Non-pigmented ciliary epithelial cell (primary cell): ENCODE measurements around the gene NRDC.
"Not testable (repeated sequence)": the region's sequence is repeated elsewhere in the genome, so short reads cannot be mapped to it uniquely, and the experiment has no call there.

Experiments
- DNase-seq: peaks from one replicate; pipeline ENCODE4 v3.0.0-alpha.2; 2010; ENCODE audit warnings: low read depth

The NRDC gene

DNA sequence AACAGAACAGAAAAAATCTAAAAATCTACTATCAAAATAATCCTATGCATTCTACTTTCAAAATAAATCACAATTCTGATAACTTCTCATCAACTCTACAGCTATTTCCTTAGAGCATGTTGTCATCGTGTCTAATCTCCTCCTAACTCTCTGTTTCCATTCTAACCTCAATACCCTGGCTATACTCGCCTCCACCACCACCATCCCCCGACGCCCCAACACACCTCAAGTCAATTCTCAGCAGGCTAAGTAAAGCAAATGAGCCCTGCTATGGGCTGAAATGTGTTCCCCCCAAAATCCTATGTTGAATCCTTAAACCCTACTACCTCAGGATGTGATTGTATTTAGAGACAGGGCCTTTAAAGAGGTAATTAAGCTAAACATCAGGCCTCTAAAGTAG is 34.6 kb downstream of the NRDC start:
- DNase-seq = no peak

DNA sequence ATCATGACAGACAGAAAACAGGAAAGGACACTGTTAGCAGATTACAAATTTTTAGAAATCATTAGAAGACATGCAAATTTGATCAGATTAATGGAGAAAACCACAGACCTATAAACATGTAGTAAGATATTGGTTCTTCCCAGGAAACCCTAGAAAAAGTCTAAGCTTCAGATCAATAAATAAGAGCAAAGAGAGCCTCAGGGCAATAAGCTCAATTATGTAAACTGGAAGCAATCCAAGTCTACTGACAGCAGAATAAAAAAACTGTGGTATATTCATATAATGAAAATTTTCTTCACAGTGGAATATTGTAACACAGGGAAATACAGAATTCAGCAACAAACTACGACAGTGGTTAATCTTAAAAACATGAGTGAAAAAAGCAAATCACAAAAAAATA is 36.3 kb downstream of the NRDC start:
- no peak for DNase-seq

DNA sequence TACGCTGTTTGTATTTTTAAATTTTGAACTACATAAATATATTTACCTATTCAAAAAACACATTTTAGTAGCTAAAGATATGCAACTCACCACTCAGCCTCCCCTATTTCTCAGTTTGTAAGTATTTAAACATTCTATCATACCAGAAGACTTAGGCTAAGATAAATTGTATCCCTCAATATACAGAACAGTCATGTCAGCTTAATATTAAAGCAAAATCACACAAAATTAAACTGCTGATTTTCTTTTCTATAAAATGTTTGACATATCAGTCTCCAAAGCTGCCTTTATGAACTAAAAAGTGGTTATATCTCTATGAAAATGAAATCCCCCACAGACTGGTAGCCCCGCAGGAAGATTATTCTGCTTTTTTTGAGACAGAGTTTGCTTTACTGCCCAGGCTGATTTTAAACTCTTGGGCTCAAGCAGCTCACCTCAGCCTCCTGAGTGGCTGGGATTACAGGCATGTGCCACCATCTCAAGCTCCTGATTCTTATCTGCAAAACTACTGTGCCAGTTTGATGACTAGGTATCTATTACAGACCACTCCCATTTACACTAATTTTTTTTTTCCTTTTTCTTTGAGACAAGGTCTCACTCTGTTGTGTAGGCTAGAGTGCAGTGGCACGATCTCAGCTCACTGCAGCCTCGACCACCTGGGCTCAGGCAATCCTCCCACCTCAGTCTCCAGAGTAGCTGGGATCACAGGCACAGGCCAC is 37.6 kb downstream of the NRDC start:
- DNase-seq = no peak

DNA sequence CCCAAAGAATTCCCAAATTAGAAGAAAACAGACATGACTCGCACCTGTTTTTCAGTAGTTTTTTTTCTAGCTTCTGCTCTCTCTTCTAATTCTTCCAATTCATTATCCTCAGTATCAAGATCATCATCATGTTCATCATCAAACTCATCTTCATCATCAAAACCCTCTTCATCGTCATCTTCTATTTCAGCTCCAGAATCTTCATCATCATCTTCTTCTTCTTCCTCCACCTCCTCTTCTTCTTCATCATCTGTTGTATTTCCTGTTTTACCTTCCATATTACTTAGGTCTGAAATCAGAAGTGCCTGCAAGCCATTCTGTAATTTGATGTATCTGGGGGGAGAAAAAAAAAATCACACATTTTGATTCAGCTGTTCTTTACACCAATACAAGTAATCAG is 38.3 kb downstream of the NRDC start:
- no peak for DNase-seq

DNA sequence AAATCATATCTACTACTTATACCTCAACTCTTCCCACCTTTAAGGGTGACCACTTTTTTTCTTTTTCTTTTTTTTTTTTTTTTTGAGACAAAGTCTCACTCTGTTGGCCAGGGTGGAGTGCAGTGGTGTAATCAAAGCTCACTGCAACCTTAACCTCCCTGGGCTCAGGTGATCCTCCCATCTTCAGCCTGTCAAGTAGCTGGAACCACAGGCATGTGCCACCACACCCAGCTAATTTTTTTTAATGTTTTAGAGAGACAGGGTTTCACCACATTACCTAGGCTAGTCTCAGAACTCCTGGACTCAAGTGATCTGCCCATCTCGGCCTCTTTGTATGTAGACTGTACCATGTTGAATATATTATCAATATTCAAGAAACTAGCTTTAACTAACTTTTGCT is 39.4 kb downstream of the NRDC start:
- no peak for DNase-seq

DNA sequence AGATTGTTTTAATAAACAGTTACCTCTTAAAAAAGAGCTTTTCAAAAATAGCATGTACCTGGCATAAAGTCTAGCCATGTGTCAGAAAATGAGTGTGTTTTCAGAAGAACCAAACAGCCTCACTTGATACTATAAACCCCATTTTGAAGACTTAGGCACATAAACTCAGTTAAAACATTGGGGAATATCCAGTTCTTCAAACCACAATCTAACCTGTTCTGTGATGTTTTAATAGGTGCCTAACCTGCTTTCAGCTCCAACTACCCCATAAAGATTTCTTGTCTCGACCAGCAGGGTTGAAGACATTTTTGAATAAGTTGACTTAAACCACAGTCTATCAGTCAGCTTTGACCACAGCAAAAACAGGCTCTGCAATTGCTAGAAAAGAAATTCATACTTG is 41.3 kb downstream of the NRDC start:
- DNase-seq = no peak

DNA sequence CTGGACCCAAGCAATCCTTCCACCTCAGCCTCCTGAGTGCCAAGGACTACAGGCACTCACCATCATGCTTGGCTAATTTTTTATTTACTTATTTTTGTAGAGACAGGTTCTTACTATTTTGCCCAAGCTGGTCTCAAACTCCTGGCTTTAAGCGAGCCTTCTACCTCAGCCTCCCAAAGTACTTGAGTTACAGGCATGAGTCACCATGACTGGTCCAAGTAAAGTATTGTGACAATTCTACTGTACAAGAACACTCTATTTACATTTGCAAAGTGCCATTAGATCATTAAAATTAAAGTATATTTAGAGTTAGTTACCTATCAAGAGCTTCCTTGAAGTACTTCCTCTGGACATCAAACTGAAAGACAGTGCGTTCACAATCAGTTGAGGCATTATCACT is 44.8 kb downstream of the NRDC start:
- DNase-seq = no peak

DNA sequence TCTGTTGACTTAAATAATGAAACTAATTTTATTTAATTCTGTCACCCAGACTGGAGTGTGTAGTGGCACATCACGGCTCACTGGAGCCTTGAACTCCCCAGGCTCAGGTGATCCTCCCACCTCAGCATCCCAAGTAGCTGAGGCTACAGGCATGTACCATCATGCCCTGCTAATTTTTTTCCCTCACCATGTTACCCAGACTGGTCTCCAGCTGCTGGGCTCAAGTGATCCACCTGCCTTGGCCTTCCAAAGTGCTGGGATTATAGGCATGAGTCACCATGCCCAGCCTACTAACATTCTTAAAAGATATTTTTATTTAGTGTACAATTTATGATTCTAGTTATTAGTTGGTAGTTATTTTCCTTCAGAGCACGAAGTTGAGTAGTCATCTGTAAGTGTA is 49.5 kb downstream of the NRDC start:
- DNase-seq = no peak

DNA sequence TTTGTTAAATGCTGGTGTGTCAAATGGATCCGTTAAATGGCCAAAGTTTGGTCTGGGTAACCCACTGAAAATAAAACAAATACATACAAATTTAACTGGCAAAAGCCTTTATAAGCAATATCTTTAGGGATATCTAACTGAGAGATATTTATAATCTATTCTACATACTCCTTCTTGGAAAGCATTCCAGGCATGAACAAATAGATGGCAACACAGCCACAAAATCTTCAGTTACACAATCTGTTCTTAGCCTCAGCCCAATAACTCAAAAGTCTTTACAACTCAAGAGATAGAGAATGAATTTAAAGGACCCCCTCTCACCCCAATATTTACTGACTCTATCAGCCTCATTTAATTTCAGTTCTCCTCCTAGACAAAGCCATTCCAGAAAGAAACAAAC is 58.7 kb downstream of the NRDC start:
- DNase-seq = no peak

DNA sequence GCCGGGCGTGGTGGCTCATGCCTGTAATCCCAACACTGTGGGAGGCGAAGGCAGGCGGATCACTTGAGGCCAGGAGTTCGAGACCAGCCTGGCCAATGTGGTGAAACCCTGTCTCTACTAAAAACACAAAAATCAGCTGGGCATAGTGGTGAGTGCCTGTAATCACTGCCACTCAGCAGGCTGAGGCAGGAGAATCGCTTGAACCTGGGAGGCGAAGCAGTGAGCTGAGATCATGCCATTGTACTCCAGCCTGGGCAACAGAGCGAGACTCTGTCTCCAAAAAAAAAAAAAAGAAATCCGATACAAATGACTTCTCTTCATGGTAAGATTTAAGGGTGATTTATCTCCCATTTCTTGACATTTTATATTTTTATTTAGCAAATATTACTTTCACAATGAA is 59.5 kb downstream of the NRDC start:
- DNase-seq = not testable (repeated sequence)

DNA sequence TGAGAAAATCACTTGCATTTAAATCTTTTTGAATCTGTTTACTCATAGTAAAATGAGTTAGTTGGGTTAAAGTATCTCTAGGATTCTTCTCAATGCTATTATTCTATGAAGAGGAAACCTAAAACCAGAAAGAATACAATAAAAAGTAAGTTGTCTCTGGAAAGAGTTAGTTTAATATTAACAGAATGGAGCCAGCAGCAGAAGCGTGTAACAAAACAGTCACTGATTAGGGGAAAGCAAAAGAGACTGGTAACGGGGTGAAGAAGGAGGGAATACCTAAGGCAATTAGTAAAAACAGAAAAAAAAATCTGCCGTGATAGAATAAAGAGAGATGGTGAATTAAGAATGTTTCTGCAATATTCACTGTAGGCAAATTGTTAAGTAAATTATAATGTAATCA is 60.0 kb downstream of the NRDC start:
- no peak for DNase-seq

DNA sequence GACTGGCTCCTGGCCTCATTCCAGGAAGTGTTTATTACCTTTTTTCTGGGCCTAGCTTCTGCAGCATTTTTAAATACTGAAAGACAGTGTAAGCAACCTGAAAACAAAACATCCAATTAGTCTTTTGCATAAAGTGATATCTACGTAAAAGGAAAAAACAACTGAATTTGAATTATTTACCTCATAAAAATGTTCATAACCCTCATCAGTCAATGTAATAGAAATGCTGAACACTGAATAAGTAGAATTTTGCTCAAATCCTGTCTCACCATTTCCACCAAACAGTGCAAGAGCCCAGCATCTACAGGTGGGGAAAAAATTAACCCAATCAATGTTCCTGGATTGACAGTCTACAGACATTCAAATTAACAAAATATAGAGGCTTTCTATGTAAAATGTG is 64.0 kb downstream of the NRDC start:
- no peak for DNase-seq

DNA sequence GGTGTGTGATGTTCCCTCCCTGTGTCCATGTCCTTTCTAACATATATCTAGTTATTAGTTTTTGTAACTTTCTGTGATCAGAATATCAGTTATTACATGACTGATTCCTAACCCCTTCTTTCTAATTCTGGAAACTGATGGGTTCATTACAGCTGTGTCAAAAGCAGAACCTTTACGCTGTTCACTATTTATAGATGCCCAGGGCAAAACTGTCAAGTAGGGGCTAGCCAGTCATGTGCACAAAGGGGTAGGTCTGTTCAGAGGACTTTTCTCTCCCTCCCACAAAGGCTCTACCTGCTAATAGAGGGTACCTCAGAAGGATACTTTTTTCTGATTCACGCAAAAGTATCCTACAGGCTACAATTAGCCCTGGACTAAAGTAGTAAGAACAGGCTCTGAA is 79.2 kb downstream of the NRDC start:
- no peak for DNase-seq

DNA sequence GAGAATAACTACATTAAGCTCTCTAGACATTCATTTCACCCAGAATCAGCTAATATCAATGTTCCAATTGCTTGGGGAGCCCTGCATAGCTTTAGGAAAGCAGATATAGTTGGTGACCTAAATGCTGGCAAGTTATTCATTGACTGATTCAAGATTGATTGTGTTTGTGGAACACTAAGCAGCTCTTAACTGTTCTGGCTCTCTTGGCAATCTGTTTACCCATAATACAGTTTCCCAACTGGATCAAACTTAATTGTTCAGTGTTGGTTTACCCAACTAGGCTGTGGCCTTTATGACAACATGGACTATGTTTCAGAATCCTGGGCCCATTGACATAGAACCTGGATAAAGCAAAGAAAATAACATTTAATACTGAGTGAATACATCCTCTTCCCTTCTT is 83.7 kb downstream of the NRDC start:
- DNase-seq = no peak

DNA sequence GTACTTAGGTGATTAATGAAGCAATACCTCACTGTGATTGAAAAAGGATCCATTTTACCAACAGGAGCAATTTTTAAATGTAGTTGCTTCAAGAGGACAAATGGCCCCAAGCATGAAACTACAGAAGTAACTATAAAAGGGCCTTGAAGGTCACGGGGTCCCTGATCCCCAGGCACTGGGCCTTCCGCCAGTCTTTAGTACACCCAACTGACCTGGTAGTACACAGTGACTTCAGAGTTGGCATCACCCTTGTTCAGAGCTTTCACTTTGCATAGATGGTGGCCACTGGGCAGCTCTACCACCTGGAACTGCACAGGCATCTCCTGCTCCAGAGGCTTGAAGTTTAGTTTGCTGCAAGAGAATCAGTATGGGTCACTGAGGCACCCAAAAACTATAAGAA is 84.3 kb downstream of the NRDC start:
- DNase-seq = no peak

DNA sequence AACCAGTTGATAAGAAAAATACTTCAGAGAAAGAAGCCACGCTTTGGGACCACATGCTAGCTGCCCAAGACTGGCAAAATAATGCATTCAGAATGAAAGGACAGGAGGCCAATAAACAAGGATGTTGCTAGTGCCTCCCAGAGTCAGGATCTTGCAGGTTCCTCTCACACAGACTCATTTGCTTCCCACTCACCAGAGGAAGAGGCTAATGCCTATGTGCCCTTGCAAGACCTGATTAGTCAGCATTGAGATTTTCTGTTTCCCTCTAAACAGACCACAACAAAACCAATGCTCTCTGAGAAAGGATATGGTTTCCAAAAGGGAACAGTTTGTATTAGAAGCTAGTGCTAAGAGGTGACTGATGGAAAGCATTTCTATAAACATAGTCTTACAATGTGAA is 85.7 kb downstream of the NRDC start:
- DNase-seq = peak; percentile 84

DNA sequence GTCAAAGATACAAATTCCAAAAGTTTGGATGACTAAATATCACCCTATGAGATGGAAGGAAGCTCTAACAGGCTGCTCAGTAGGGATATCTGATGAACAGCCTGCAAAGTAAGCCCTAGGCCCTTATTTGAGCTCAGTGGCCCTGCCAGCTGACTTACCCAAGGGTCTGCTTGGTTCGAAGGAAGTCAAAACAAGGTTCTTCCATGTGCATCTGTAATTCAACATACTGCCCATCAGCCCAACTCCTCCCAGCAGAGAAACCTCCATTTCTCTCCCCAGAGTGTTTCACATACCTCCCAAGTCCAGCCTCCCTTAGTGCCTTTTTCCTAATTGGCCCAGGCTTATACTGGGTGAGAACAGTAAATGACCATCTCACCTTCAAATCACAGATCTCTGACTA is 86.6 kb downstream of the NRDC start:
- no peak for DNase-seq

DNA sequence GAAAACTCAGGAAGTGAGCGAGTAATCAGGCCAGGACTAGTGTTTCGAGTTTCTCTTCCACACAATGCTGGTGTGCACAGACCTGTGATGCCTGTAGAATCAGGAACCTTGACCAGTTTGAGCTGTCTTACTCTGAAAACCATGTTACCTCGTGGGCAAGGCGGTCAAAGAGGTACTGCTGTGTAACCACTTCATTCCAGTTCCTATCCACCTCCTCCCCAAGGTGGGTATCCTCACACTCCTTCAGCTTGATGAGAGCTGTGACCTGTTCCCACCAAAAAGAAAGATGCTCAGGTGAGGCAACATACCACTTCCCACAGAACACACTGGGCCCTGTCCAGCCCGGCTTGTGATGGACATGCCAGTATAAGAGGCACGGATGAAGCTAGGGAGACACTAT is 88.1 kb downstream of the NRDC start:
- DNase-seq = no peak

DNA sequence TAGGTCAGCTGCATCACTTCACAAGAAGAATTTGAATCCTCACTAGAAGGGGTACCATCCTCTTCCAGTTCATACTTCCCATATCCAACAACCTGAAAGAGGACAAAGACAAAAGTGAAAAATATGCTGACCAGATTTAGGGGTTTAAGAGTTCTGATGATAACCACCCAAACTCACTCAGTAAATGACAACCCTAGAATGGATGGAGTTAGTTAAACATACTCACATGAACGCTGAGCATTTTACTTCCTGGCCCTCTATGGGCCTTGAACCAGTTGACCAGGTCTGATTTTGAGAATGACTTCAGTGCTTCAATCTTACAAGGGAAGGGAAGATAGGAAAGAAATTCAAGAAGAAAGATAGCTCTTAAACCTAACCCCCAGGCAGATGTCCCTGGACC is 89.2 kb downstream of the NRDC start:
- DNase-seq = no peak

DNA sequence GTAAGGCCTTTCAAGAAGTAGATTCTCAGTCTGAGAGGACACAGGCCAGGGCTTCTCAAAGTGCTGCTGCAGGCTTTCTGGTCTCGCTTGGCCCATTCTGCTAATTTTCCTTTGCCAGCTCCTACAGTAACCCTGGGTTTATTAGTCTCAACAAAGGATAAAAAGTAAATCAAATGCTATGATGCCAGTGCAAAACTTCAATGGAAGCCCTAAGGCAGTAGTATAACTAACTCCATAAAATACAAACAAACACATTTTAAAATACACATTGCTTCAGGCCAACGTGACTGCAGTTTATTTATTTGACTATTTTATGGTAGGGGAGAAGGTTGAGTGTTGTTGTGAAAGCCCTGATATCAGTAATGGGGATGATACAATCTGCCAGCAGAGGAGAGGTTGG is 89.6 kb downstream of the NRDC start:
- no peak for DNase-seq

DNA sequence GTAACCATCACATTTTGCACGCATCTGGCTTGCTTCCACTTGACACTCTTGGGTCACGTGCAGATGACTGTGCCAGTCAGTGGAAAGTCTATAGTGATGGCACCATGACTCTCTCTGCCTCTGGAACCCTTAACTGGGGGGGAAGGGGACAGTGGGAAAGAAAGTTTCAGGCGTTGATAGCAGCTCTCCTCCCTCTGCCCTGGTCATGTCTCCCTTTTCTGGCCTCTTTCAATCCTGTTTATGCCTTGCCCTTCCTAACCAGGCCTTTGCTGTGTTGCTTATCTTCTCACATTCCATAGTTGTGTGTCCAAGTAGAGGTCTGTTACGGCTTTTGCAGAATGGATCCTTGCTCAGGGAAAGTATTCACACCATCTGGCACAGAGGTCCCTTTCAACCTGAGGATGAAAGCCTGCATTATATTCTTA is 93.5 kb downstream of the NRDC start:
- DNase-seq = no peak

DNA sequence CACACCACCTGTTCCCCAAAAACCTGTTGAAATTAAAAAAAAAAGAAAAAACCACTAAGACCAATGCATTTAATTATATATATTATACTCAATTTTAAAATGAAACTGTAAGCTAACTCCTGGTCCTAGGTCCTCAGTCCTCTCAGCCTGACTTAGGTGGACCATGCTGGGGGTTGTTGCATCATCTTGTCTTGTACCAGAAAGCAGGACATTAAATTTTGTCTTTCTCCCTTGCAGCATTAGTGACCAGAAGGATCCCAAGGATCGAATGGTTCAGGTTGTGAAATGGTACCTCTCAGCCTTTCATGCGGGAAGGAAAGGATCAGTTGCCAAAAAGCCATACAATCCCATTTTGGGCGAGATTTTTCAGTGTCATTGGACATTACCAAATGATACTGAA is 97.6 kb downstream of the NRDC start:
- no peak for DNase-seq

DNA sequence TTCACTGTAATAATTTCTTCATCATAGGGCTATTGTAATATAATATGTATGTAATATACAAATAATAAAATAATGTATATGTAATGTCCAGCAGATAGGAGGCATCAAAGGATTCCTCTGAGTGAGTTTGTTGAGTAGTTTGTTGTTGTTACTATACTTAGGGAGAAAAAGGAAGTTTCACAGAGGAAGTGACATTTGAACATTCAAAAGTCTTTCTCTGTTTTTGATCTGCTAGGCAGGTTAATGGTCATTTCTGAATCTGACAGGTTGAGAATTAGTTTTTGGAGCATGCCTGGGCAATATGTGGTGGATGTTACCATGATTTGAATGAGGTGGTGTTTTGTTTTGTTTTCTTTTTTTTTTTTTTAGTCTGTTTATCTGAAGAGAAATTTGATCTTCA is 102.1 kb downstream of the NRDC start:
- no peak for DNase-seq

DNA sequence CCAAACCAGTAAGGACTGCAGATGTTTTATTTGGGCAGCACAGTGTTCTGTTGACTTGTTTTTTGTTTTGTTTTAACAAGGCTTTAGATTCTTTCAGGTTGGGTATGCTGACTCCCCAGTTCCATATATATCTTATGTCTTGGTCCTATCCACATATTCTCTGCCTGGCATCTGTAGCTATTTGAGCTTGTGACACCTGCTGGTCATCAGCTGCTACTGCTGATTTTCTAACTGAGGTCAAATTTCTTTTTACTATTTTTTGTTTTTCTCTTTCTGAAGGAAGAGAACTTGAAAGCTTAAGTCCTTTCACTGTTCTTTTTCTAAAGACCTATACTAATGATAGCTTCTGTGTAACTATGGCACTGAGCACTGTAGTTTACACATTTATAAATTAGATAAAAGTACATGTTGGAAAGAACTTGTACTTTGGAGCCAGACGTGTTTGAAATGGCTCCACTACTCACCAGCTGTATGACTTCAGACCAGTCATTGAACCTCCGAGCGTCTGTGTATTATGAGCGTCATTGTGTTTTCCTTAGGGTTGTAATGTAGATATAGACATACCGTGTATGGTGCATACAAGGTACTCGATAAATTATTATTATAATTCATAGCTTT is 109.4 kb downstream of the NRDC start:
- peak; percentile 45 for DNase-seq
